Measurements from ENCODE around the gene OR4F15. TPM values are rescaled to one million over a fixed set of nuclear protein-coding genes. Genes with fewer than 3 reads are reported as not detected.

OR4F15 gene
- total and polyA plus RNA-seq, 2 of the 8 experiments (the other 6 are each of a cell fraction or from before 2014, with no cell fraction given) = not detected

- H4K8ac ChIP-seq (ENCODE audit: extremely low read depth, insufficient read depth, low read length) = no peak within 1 kb of the TSS
- H2BK15ac ChIP-seq (ENCODE audit: low read length) = no peak within 1 kb of the TSS
- no peak within 1 kb of the TSS for H2BK12ac ChIP-seq (ENCODE audit: low read depth, low read length)
- FAIRE-seq = no peak
- POLR2A ChIA-PET (ENCODE audit: partially characterized antibody) = no interaction called here
- 95% methylated on average over 2 of the region's 2 CpGs; no CpG with 5 or more reads in 1 of the 2 experiments for WGBS, 2 experiments (ENCODE audit: extremely low coverage in 1 of 2, insufficient coverage in 1 of 2, insufficient read length in 1 of 2, insufficient replicate concordance in 2 of 2, low coverage in 1 of 2, low lambda C conversion rate in 2 of 2, missing lambda C conversion rate in 1 of 2)
- H4K91ac ChIP-seq (replicated peaks; ENCODE audit: insufficient read length, low read length) = no peak within 1 kb of the TSS
- H3K4me2 ChIP-seq (ENCODE audit: insufficient read depth in 1 of 2, low read depth in 2 of 2, low read length in 2 of 2) = no peak within 1 kb of the TSS
- no peak within 1 kb of the TSS for H4K5ac ChIP-seq (ENCODE audit: insufficient read length, low read depth, low read length)
- H3K18ac ChIP-seq (ENCODE audit: extremely low read depth, low read length) = no peak within 1 kb of the TSS
- H3K4me3 ChIP-seq (ENCODE audit: extremely low read depth in 1 of 4, insufficient read depth in 2 of 4, low read depth in 3 of 4, low read length in 4 of 4) = no peak within 1 kb of the TSS
- CTCF ChIA-PET (ENCODE audit: partially characterized antibody) = interaction anchor here (1.7 kb wide), 1 partner anchor 8 kb away, joined by 3 read pairs; no protein-coding TSS in a partner anchor
- no peak within 1 kb of the TSS for H3K56ac ChIP-seq (replicated peaks; ENCODE audit: insufficient read length, low read depth, low read length)
- H2BK120ac ChIP-seq (replicated peaks; ENCODE audit: low read depth, low read length) = no peak within 1 kb of the TSS
- H3K9ac ChIP-seq (replicated peaks in 1 of 4; ENCODE audit: extremely low read depth in 1 of 4, low read depth in 3 of 4, low read length in 3 of 4) = no peak within 1 kb of the TSS
- H2BK20ac ChIP-seq (ENCODE audit: low read length) = no peak within 1 kb of the TSS
- no peak for DNase-seq (ENCODE audit: low read depth in 1 of 2, low spot score in 2 of 2)
- H3K27ac ChIP-seq (ENCODE audit: low read depth, low read length) = no peak within 1 kb of the TSS
- H3K14ac ChIP-seq (ENCODE audit: insufficient read length) = no peak within 1 kb of the TSS
- H3K9me3 ChIP-seq (ENCODE audit: insufficient read depth in 2 of 2, low read depth in 1 of 2, low read length in 1 of 2) = peaks cover 16 to 26% of the 10 kb centered on the region in 2 experiments
- H3K36me3 ChIP-seq (ENCODE audit: control insufficient read depth in 2 of 4, insufficient read depth in 4 of 4, low read length in 3 of 4) = no peaks in the 10 kb centered on the region
- no peaks in the 10 kb centered on the region for H3K79me2 ChIP-seq (ENCODE audit: control insufficient read depth in 1 of 2, insufficient read depth in 2 of 2, low read length in 2 of 2)
- no peaks in the 10 kb centered on the region for H3K4me1 ChIP-seq (replicated peaks in 1 of 4; ENCODE audit: control insufficient read depth in 3 of 4, insufficient read depth in 4 of 4, low read length in 3 of 4)
- H2AK5ac ChIP-seq (ENCODE audit: low read depth, low read length) = no peak within 1 kb of the TSS
- H2BK5ac ChIP-seq (ENCODE audit: low read depth, low read length) = no peak within 1 kb of the TSS
- no peak within 1 kb of the TSS for H3K23ac ChIP-seq (ENCODE audit: insufficient read length)
- H4K20me1 ChIP-seq (replicated peaks in 1 of 2; ENCODE audit: control insufficient read depth in 1 of 2, insufficient read depth in 2 of 2, low read length in 2 of 2) = no peaks in the 10 kb centered on the region
- H3K23me2 ChIP-seq (ENCODE audit: low read depth, low read length) = peaks cover 2% of the 10 kb centered on the region; the same call in 1 of the 2 replicates
- no peak within 1 kb of the TSS for H2AFZ ChIP-seq (ENCODE audit: low read length)
- no peak within 1 kb of the TSS for H3K4ac ChIP-seq (replicated peaks; ENCODE audit: insufficient read length, low read depth, low read length)
- no peaks in the 10 kb centered on the region for H3K79me1 ChIP-seq (ENCODE audit: low read depth, low read length)
- H3K27me3 ChIP-seq (replicated peaks in 1 of 4; ENCODE audit: control insufficient read depth in 3 of 4, extremely low read depth in 1 of 4, insufficient read depth in 3 of 4, low read length in 3 of 4) = no peaks in the 10 kb centered on the region
- TF ChIP-seq SP4 (IDR thresholded peaks at IDR 0.05; ENCODE audit: low read length) (no peak), MAX (IDR thresholded peaks at IDR 0.05) (no peak), POLR2AphosphoS5 (IDR thresholded peaks at IDR 0.05; ENCODE audit: low read depth, low read length) (no peak), SIX5 (IDR thresholded peaks at IDR 0.05; ENCODE audit: low read depth, low read length) (no peak), SIN3A (conservative IDR thresholded peaks at IDR 0.05 in 1 of 2, IDR thresholded peaks at IDR 0.05 in 1 of 2; ENCODE audit: low read depth in 1 of 2, low read length in 2 of 2) (no peak), POLR2A (IDR thresholded peaks at IDR 0.05; ENCODE audit: control extremely low read depth in 1 of 2, low read depth in 2 of 2, low read length in 2 of 2) (no peak), KDM4A (IDR thresholded peaks at IDR 0.05; ENCODE audit: low read depth, low read length, severe bottlenecking) (no peak), CTBP2 (IDR thresholded peaks at IDR 0.05; ENCODE audit: borderline replicate concordance, insufficient read depth, insufficient read length, low read length) (no peak), EGR1 (IDR thresholded peaks at IDR 0.05; ENCODE audit: borderline replicate concordance, low read depth, low read length) (no peak), RNF2 (IDR thresholded peaks at IDR 0.05; ENCODE audit: borderline replicate concordance, low read depth, low read length, missing control alignments, poor library complexity, severe bottlenecking) (no peak), BACH1 (IDR thresholded peaks at IDR 0.05; ENCODE audit: low read length) (no peak), NRF1 (IDR thresholded peaks at IDR 0.05; ENCODE audit: low read depth, low read length) (no peak), ATF2 (IDR thresholded peaks at IDR 0.05; ENCODE audit: low read length) (no peak)
Measured at GRCh38 chr15:101803209-101803608, 8.8 kb upstream of the OR4F15 start, which contains the start of gene OR4F6. Gene OR4F6 (plus strand): TSS chr15:101803509. CDS start chr15:101805720, 2,211 bp downstream.
